ENCODE data around the gene ITGB8.

DNA sequence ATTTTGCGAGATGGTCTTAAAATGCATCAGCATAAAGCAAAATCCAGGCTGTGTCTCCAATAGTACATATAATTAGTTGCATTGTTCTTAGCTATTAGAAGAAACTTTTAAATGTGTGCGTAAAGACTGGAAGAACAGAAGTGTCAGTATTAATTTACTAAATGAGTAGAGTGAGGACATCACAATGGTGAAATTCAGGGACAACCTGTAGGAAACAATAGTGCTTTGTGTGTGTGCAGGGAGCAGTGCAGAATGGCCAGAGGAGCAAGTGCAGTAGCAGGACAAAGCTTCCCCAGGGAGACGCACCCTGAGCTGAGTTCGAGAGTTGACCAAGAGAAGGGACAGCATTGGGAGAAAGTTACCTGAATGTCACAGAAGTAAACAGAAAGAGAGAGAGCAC lies 13.7 kb downstream of the ITGB8 start:
- TF ChIP-seq EP300 (conservative IDR thresholded peaks at IDR 0.05; ENCODE audit: poor library complexity, severe bottlenecking) (no peak), POLR2AphosphoS5 (IDR thresholded peaks at IDR 0.05) (no peak)
